ENCODE results near the gene BRPF3. TPM values are rescaled to one million over a fixed set of nuclear protein-coding genes. Genes with fewer than 3 reads are reported as not detected.

Gene BRPF3
- total RNA-seq, 1 experiment from 2014 or later: 43.4 TPM

DNA sequence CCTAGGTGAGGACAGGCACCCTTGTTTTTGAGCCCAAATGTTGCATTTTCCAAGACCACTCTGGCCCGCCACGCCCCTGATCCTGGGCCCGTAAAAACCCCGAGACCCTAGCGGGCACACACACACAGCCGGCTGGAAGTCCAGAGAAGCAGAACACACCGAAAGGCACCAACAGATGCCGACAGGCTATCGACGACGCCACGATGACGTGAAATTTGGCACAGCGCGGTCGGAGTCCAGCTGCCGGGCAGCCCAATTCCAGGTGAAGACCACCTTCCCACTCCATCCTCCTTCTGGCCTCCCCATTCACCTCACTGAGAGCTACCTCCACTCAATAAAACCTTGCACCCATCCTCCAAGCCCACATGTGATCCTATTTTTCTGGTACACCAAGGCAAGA is 39.3 kb downstream of the BRPF3 start:
- H3K23me2 ChIP-seq (ENCODE audit: insufficient read length, low read depth, low read length, poor library complexity, severe bottlenecking): no peaks in the 10 kb centered on the region
- Mint-ChIP-seq H3K4me1 (peaks cover 3% of the 10 kb centered on the region in 2 experiments), H3K27me3 (ENCODE audit: low read depth) (no peaks in the 10 kb centered on the region; the same call in none of the 2 replicates), H3K9me3 (no peaks in the 10 kb centered on the region), H3K36me3 (ENCODE audit: insufficient read depth in 1 of 3, low read depth in 3 of 3) (peaks cover 8 to 17% (median 11%) of the 10 kb centered on the region in 3 experiments; a peak in 6 of 7 replicates), H3K4me3 (no peak overlapping the region), H3K27ac (0 out of 7 replicates have a peak overlapping the region, but pooled peaks of 1 of the 3 experiments have one; percentile 16)
- no peak for DNase-seq
- H2BK120ac ChIP-seq (ENCODE audit: low read depth, low read length, poor library complexity, severe bottlenecking): no peak overlapping the region
- H4K8ac ChIP-seq (replicated peaks; ENCODE audit: insufficient read length, low read depth, low read length): no peak overlapping the region
- no peak overlapping the region for H3K14ac ChIP-seq (ENCODE audit: insufficient read depth, low read length)
- no peaks in the 10 kb centered on the region for H3K79me2 ChIP-seq (ENCODE audit: insufficient read depth, low read length)
- H3K4me2 ChIP-seq (ENCODE audit: insufficient read depth, insufficient read length, low read length): no peak overlapping the region
- H2AK5ac ChIP-seq (ENCODE audit: insufficient read length, low read length): no peak overlapping the region
- no peak overlapping the region for H3K23ac ChIP-seq (ENCODE audit: insufficient read length, low read depth, low read length)
- no CpG with 5 or more reads among the region's 17 CpGs for WGBS (ENCODE audit: extremely low coverage, insufficient read length, low lambda C conversion rate)
- no peak overlapping the region for H2BK15ac ChIP-seq (ENCODE audit: low read depth, low read length)
- no peak overlapping the region for H2BK5ac ChIP-seq (ENCODE audit: insufficient read length, low read length)
- H4K91ac ChIP-seq (ENCODE audit: insufficient read length, low read depth, low read length): no peak overlapping the region
- no peaks in the 10 kb centered on the region for H3K27me3 ChIP-seq (ENCODE audit: insufficient read depth, low read length)
- H3K79me1 ChIP-seq (ENCODE audit: insufficient read depth, low read depth, low read length, poor library complexity, severe bottlenecking): no peaks in the 10 kb centered on the region
- H3K9me3 ChIP-seq (ENCODE audit: control insufficient read depth, low read depth, low read length): no peaks in the 10 kb centered on the region
- H3K27ac ChIP-seq (ENCODE audit: insufficient read length, low read depth, low read length): no peak overlapping the region
- no peak overlapping the region for H2BK20ac ChIP-seq (ENCODE audit: low read depth, low read length, poor library complexity, severe bottlenecking)
- no peak for TF ChIP-seq CTCF (conservative IDR thresholded peaks at IDR 0.05)
- H3K4ac ChIP-seq (ENCODE audit: low read depth, low read length): no peak overlapping the region
- no peaks in the 10 kb centered on the region for H4K20me1 ChIP-seq (ENCODE audit: control insufficient read depth, insufficient read depth, insufficient read length)
- no peak overlapping the region for H3K18ac ChIP-seq (ENCODE audit: insufficient read length, low read depth, low read length)
- no peak overlapping the region for H4K5ac ChIP-seq (ENCODE audit: insufficient read length, low read depth, low read length)
- no peak overlapping the region for H3T11ph ChIP-seq (ENCODE audit: low read length)
- no peaks in the 10 kb centered on the region for H3K4me1 ChIP-seq (ENCODE audit: insufficient read depth, low read length)
- no peak overlapping the region for H3K56ac ChIP-seq (ENCODE audit: insufficient read length, low read depth, low read length)
- H3K9ac ChIP-seq (ENCODE audit: extremely low read depth, insufficient read length, low read length): no peak overlapping the region
- no peak overlapping the region for H2BK12ac ChIP-seq (ENCODE audit: insufficient read length, low read depth, low read length)
- H2AFZ ChIP-seq (ENCODE audit: low read length): no peak overlapping the region

Measured in H9 (cell line).